ENCODE data around the gene ACTR6.
A peak's percentile ranks its signal among the peaks of the same experiment; 100 is the strongest.

Gene ACTR6

GRCh38 chr12:100234591-100235304 is 34.1 kb downstream of the ACTR6 start:
- peak; percentile 73 for DNase-seq (ENCODE audit: low read depth)
- no peak overlapping the region for H3K4me3 ChIP-seq (replicated peaks; ENCODE audit: low read depth, low read length)
- TF ChIP-seq CTCF (IDR thresholded peaks at IDR 0.05; ENCODE audit: low read length, missing control alignments): peak; percentile 82

- no peak for DNase-seq (ENCODE audit: low read depth)
- no peak overlapping the region for H3K4me3 ChIP-seq (replicated peaks; ENCODE audit: low read depth, low read length)
- TF ChIP-seq CTCF (IDR thresholded peaks at IDR 0.05; ENCODE audit: low read length, missing control alignments): no peak
Observed at GRCh38 chr12:100238801-100239200, 38.2 kb downstream of the ACTR6 start.

GRCh38 chr12:100239589-100239988 is 39.0 kb downstream of the ACTR6 start:
- no peak for TF ChIP-seq CTCF (IDR thresholded peaks at IDR 0.05; ENCODE audit: low read length, missing control alignments)
- DNase-seq (ENCODE audit: low read depth): no peak
- H3K4me3 ChIP-seq (replicated peaks; ENCODE audit: low read depth, low read length): no peak overlapping the region

GRCh38 chr12:100243137-100243536 is 42.5 kb downstream of the ACTR6 start:
- TF ChIP-seq CTCF (IDR thresholded peaks at IDR 0.05; ENCODE audit: low read length, missing control alignments): no peak

GRCh38 chr12:100247765-100248164 is 47.1 kb downstream of the ACTR6 start:
- no peak for DNase-seq (ENCODE audit: low read depth)
- no peak for TF ChIP-seq CTCF (IDR thresholded peaks at IDR 0.05; ENCODE audit: low read length, missing control alignments)
- H3K4me3 ChIP-seq (replicated peaks; ENCODE audit: low read depth, low read length): no peak overlapping the region

More at GRCh38 chr12:100243137-100243536, 42.5 kb downstream of the ACTR6 start:
- H3K4me3 ChIP-seq (replicated peaks; ENCODE audit: low read depth, low read length): no peak overlapping the region
- DNase-seq (ENCODE audit: low read depth): no peak

GRCh38 chr12:100248886-100249285 is 48.3 kb downstream of the ACTR6 start:
- TF ChIP-seq CTCF (IDR thresholded peaks at IDR 0.05; ENCODE audit: low read length, missing control alignments): no peak
- no peak overlapping the region for H3K4me3 ChIP-seq (replicated peaks; ENCODE audit: low read depth, low read length)
- no peak for DNase-seq (ENCODE audit: low read depth)

- DNase-seq (ENCODE audit: low read depth): no peak
- H3K4me3 ChIP-seq (replicated peaks; ENCODE audit: low read depth, low read length): no peak overlapping the region
- TF ChIP-seq CTCF (IDR thresholded peaks at IDR 0.05; ENCODE audit: low read length, missing control alignments): no peak
Observed at GRCh38 chr12:100249941-100250340, 49.3 kb downstream of the ACTR6 start.

Measured in fibroblast of pulmonary artery (primary cell).